ENCODE data around the gene NLE1. TPM values are rescaled to one million over a fixed set of nuclear protein-coding genes. Genes with fewer than 3 reads are reported as not detected.

NLE1 gene
- total RNA-seq, 3 donors from 2014 or later = 9.0 to 13.6 (median 12.1) TPM

- TF ChIP-seq CTCF (IDR thresholded peaks at IDR 0.05) = no peak
- intact Hi-C loops (cut with DNase I, micrococcal nuclease) = loop anchor here in 1 of 2 donors (10.0 kb wide), 1 partner anchor 95 kb away; no protein-coding TSS in a partner anchor
- no peaks in the 10 kb centered on the region for H3K9me3 ChIP-seq
- ATAC-seq = peak; percentile 12
- H3K36me3 ChIP-seq (ENCODE audit: low read depth) = no peaks in the 10 kb centered on the region
- peak in 1 of 3 donors; percentile 32 for DNase-seq
- H3K4me3 ChIP-seq = no peak overlapping the region
- peaks cover 28% of the 10 kb centered on the region for H3K4me1 ChIP-seq (ENCODE audit: low read depth)
Measured at GRCh38 chr17:35089586-35090296, 52.4 kb downstream of the NLE1 start.

DNA sequence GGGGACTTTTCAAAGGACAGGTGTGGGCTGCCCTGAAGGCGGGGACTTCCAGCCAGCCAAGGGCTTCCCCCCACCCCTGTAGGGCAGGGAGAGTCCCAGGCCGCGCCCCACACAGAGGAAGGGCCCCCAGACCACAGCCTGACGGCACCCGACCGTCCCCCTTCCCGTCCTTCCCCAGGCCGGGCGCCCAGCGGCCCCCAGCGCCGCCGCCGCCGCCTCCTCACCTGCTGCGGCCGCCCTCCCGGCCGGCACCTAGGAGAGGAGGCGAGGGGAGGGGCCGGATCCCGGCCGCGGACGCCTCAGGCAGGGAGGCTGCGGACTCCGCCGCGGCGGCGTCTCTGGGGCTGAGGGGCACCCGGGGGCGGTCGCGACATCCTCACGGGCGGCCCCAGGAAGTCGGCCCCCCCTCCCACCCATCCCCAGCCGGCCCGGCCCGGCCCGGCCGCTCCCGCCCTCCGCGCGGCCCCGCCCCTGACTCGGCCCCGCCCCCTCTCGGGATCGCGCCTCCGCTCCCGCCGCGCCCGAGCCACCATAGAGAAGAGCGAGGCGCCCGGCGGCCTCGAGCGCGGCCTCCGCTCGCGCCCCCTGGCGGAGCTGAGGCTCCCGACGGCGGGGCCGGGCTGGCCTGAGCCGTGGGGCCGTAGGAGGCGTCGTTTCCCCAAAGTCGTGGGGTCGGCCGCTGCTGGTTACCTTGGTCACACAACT lies 53.1 kb downstream of the NLE1 start:
- Histone ChIP-seq H3K36me3 (ENCODE audit: low read depth) (no peaks in the 10 kb centered on the region), H3K9me3 (no peaks in the 10 kb centered on the region), H3K4me1 (ENCODE audit: low read depth) (peaks cover 28% of the 10 kb centered on the region), H3K4me3 (peak overlapping the region; percentile 71)
- intact Hi-C loops (cut with DNase I, micrococcal nuclease) = no loop called here
- peak; percentile 88 for ATAC-seq
- TF ChIP-seq CTCF (IDR thresholded peaks at IDR 0.05) = peak; percentile 84
- DNase-seq = peak; percentile 90 to 96 (median 91)

DNA sequence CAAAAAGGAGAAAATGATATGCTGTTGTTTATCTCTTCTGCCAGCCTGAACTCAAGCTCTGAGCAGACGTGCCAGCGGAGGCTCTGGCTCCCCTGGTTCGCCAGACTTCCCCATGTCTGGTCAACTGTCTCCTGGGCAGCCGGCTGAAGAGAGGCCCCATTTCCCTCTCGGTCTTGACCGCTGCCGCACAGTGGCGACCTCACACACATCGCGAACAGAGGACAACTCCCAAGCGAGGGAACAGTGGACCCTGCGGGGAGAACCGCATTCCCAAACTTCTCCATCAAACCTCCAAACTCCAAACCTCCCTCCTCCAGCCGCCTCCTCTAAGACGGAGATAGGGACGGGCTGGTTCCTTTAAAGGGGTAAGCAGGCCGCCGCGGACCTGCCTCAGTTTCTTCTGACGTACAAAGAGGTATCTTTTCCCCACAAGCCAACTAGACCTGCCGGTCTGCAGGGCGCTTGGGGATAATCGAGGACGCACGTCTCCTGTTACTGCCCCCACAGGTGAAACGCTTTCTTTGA lies 53.7 kb downstream of the NLE1 start:
- TF ChIP-seq CTCF (IDR thresholded peaks at IDR 0.05) = no peak
- intact Hi-C loops (cut with DNase I, micrococcal nuclease) = no loop called here
- DNase-seq = peak; percentile 65 to 79 (median 73)

DNA sequence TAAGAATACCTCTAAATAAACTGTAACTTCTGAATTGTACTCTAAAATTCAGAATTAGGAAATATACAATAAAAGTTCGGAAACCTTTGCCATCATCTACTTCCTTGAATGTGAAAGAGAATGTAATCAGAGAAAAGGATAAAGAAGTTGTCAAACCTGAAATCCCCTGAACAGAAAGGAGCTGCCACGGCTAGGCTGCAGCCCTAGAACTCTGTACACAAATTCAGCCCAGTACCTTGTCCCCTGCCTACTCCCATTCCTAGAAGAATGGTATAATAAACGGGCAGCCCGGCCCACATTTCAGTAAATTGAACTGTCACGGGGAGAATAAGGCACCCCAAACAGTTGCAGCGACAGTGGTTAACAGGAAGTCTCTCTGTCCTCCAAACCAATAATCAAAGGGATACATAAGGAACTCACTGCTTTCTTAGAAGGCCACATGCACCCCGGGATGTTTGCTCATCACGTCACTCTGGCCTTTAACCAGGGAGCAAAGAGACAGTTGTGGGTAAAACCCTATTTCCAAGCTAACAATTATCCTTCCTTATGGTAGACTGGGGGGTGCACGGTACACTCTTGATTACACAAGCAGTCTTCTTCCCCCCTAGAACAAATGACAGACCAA lies 54.3 kb downstream of the NLE1 start:
- ATAC-seq = peak; percentile 55
- intact Hi-C loops (cut with DNase I, micrococcal nuclease) = no loop called here

More for the DNA sequence above, 53.7 kb downstream of the NLE1 start:
- ATAC-seq = peak; percentile 11
- no peaks in the 10 kb centered on the region for H3K36me3 ChIP-seq (ENCODE audit: low read depth)
- peak overlapping the region; percentile 71 for H3K4me3 ChIP-seq
- no peaks in the 10 kb centered on the region for H3K9me3 ChIP-seq
- peaks cover 29% of the 10 kb centered on the region for H3K4me1 ChIP-seq (ENCODE audit: low read depth)

More for the DNA sequence above, 54.3 kb downstream of the NLE1 start:
- TF ChIP-seq CTCF (IDR thresholded peaks at IDR 0.05) = no peak
- peak; percentile 62 to 84 (median 64) for DNase-seq
- H3K4me3 ChIP-seq = peak overlapping the region; percentile 71
- H3K9me3 ChIP-seq = no peaks in the 10 kb centered on the region
- H3K4me1 ChIP-seq (ENCODE audit: low read depth) = peaks cover 34% of the 10 kb centered on the region
- no peaks in the 10 kb centered on the region for H3K36me3 ChIP-seq (ENCODE audit: low read depth)
